GM21825 (cell line): ENCODE data around the gene OR6B2.
"Not testable (repeated sequence)": the region's sequence is repeated elsewhere in the genome, so short reads cannot be mapped to it uniquely, and the experiment has no call there.

Source experiments
- ATAC-seq: cut with Tn5 transposase; IDR thresholded peaks from one replicate; pipeline ENCODE4 v1.9.1; 2021; ENCODE audit warnings: mild to moderate bottlenecking, moderate library complexity; ENCODE audit not compliant: unreplicated experiment

The OR6B2 gene

GRCh38 chr2:240030379-240031094 lies at the start of gene OR6B2:
TSS of gene OR6B2 (minus strand) at chr2:240030429. CDS start at chr2:240030429, 0 bp downstream.
- ATAC-seq: no peak

- no peak for ATAC-seq
Measured at GRCh38 chr2:240078631-240079030, 48.4 kb upstream of the OR6B2 start.

DNA sequence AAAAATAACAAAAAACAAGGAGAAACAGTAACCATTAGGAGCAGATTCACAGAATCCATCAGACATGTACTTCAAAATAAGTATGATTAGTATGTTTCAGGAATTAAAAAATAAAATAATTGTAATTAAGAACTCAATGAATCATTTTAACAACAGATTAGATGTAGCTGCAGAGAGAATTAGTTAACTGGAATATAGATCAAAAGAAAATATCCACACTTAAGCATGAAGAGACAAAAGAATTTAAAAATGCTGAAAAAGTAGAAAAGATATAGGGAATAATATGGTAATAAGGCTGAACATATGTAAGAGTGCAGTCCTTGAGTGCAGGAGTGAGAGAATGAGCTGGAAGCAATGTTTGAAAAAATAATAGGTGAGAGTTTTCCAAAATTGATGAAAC lies 47.2 kb upstream of the OR6B2 start:
- no peak for ATAC-seq

DNA sequence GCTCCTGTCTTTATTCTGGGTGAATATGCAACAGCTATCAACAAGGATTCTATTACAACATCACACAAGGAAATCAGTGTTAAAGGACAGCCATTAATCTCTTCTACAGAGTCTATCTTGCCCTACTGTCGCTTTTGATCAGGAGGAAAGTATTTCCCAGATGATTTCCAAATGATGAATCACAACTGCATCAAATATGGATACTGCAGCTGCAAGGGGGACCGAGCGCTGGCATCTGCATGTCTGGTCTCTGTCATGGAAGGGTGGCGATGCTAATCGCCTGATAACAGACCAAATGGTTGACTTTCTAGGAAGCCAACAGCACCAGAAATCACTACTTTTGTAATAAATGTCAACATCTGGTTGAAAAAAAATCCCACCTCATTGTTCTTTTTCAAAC lies 44.3 kb upstream of the OR6B2 start:
- no peak for ATAC-seq

- ATAC-seq: no peak
Measured at GRCh38 chr2:240070907-240071306, 40.7 kb upstream of the OR6B2 start.

GRCh38 chr2:240069829-240070228 lies 39.6 kb upstream of the OR6B2 start:
- ATAC-seq: no peak

DNA sequence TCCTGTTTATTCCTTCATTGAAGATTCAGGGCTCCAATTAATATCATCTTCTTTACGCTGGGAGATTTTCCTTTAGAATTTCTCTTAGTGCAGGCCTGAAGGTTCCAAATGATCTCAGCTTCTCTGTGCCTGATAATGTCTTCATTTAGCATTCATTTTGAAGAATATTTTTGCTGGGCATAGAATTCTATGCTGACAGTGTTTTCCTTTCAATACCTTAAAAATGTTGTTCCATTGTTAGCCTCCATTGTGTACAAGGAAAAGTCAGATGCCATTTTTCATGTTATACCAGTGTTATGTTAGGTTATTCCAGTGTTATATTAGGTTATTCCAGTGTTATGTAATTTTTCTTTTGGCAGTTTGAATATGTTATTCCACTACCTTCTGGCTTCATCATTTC lies 38.0 kb upstream of the OR6B2 start:
- no peak for ATAC-seq

- no peak for ATAC-seq
Measured at GRCh38 chr2:240066489-240066888, 36.3 kb upstream of the OR6B2 start.

- ATAC-seq: no peak
Measured at GRCh38 chr2:240064898-240065297, 34.7 kb upstream of the OR6B2 start.

DNA sequence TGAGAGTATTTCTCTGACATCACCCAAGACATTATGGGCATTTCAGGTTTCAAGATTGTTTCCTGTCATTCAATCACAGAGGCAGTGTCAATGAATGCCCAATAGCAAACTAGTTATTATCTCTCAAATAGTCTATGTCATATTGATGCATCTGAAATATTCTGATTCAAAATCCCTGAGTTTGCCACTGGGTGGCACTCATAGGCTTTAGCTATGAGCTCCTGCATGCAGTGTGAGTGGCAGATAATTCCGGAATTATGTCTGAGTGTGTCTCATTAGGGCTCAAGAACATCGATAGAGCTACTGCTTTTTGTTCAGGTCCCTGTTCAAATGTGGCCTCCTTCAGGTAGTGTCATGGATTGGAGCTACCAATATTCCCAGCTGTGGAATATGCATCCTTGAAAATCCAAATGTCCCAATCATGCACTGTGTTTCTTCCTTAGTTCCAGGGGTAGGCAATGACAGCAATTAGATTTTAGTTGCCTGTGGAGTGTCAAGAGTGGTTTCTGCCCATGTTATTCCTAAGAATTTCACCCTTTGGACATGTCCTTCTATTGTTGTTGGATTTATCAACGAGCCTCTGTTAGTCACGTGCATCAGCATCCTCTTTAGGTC lies 30.9 kb upstream of the OR6B2 start:
- no peak for ATAC-seq

GRCh38 chr2:240056678-240057077 lies 26.4 kb upstream of the OR6B2 start:
- ATAC-seq: no peak

GRCh38 chr2:240055177-240055917 lies 25.1 kb upstream of the OR6B2 start:
- no peak for ATAC-seq

GRCh38 chr2:240053173-240054155 lies 23.2 kb upstream of the OR6B2 start, which contains the start of gene OR6B3:
TSS of gene OR6B3 (minus strand) at chr2:240053521.
- no peak for ATAC-seq

DNA sequence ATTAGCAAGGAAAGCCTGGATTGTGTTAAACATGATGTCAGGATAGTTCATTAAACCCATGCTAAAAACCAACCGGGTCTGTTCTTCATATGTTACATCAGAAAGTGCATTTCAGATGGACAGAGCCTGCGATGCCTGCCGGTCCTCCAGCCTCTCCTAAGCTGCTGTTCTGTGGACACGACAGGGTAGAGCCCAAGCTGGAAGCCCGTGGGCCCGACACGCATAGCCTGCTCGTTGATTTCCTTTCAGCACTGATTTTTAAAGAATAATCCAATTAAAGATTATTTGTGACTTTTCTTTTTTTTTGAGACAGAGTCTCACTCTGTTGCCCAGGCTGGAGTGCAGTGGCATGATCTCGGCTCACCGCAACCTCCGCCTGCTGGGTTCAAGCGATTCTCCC lies 22.3 kb upstream of the OR6B2 start:
- ATAC-seq: no peak

DNA sequence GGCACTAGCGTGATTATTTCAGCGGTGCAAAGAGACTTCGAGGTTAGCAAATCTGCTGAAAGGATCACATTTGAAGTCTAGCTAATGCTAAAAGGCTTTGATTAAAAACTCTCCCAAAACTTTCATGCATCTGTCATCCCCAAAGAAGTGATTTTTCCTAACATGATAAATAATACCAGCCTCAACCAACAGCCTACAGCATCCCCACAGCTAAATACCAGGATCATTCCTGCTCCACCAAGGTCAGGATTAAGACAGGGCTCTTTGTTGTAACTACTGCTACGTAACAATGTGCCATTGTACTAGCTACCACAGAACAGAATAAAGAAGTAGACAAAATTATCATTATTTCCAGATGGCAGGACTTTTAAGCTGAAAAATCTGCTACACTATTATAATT lies 21.5 kb upstream of the OR6B2 start:
- ATAC-seq: no peak

GRCh38 chr2:240050278-240050677 lies 20.0 kb upstream of the OR6B2 start:
- no peak for ATAC-seq

DNA sequence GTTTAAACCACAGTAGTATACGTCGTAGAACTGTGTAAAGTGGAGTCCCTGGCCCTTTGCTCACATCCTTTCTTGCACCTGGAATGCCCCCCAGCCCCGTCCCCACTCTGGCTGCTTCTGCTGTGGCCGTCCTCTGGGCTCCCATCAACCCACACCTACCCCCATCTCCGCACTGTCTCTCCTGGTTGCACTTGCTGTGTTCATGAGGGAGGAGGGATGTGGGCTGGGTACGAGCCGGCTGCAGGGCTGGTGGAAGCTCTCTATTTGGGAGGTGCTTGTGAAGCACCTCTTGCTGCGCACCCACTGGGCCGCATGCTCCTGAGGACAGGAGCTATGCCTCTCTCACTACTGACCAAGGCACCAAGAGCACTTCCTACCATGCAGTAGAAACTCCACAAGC lies 18.0 kb upstream of the OR6B2 start:
- no peak for ATAC-seq

DNA sequence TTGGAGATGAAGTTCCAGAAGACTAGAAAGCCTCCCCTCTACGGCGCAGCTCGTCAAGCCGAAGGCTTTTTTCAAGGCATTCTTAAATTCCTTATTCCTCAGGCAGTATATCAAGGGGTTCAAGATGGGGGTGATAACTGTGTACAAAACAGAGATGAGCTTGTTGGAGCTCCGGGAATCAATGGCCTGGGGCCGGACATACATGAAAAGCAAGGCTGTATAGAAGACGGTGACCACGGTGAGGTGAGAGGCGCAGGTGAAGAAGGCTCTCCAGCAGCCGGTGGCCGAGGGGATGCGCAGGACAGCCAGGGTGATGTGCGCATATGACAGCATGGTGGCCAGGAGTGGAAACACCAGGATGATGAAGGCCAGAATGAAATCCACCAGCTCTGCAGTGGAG lies 14.9 kb upstream of the OR6B2 start:
- no peak for ATAC-seq

DNA sequence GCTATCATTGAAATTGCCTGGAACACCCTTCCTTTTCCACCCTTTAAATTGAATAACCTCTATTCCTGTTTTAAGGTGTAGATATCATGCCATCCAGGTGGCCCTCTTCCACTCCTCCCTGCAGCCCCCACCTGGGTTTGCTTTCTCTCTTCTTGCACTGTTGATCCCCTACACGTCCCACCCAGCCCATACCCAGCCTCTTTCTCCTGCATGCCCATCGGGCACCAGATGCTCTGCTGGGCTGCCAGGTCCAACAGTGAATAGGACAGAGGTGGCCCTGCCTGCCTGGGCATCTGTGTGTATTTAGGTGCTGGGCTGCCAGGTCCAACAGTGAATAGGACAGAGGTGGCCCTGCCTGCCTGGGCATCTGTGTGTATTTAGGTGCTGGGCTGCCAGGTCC lies 13.9 kb upstream of the OR6B2 start:
- ATAC-seq: not testable (repeated sequence)

- no peak for ATAC-seq
Measured at GRCh38 chr2:240043279-240043989, 13.2 kb upstream of the OR6B2 start.
